ENCODE data around the gene INSIG1.

Gene INSIG1

DNA sequence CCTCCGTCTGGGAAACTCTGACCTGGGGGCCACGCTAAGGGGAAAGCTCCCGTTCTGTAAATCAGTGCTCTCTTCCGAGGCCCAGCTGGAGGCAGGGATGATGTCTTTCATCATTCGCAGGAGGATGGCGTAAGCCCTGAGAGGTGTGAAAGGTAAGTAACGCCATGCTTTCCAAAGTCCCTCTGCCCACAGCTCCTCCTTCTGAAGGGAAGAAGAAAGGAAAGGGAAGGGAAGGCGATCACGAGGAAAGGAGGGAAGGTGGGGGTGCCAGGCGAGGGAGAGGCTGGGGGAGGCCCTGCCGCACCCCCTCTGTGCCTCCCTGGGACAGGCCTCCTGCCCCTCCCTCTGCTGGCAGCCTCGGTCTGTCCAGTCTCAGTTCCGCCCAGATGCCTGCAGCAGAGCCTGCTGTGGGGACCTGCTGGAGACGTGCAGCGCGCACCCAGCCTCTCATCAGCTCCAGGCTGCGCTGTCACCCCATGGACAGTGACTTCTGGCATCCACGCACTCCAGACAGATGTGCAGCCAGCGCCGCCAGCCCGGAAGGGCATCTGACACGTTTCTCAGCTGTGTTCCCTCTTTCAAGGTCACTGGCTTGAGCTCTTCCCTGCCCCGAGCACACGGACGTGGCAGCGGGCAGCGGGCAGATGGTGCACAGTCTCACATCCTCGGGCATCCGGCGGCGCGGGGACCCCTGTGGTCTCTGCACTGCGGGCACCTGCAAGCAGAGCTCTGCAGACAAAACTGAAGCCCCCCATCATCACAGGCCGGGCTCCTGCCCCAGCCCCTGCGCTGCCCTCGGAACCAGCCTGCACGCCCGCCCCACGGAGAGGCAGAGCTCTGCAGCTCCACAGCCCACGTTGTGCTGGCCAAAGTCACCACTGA lies 60.6 kb downstream of the INSIG1 start:
- DNase-seq (ENCODE audit: low read depth) = no peak
- TF ChIP-seq, protein P1, sequence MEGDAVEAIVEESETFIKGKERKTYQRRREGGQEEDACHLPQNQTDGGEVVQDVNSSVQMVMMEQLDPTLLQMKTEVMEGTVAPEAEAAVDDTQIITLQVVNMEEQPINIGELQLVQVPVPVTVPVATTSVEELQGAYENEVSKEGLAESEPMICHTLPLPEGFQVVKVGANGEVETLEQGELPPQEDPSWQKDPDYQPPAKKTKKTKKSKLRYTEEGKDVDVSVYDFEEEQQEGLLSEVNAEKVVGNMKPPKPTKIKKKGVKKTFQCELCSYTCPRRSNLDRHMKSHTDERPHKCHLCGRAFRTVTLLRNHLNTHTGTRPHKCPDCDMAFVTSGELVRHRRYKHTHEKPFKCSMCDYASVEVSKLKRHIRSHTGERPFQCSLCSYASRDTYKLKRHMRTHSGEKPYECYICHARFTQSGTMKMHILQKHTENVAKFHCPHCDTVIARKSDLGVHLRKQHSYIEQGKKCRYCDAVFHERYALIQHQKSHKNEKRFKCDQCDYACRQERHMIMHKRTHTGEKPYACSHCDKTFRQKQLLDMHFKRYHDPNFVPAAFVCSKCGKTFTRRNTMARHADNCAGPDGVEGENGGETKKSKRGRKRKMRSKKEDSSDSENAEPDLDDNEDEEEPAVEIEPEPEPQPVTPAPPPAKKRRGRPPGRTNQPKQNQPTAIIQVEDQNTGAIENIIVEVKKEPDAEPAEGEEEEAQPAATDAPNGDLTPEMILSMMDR (IDR thresholded peaks at IDR 0.05; ENCODE audit: control insufficient read depth, insufficient read depth, low read depth, low read length, missing control alignments) = no peak
- no peak overlapping the region for H3K4me3 ChIP-seq (ENCODE audit: control insufficient read depth, low read depth, low read length)

DNA sequence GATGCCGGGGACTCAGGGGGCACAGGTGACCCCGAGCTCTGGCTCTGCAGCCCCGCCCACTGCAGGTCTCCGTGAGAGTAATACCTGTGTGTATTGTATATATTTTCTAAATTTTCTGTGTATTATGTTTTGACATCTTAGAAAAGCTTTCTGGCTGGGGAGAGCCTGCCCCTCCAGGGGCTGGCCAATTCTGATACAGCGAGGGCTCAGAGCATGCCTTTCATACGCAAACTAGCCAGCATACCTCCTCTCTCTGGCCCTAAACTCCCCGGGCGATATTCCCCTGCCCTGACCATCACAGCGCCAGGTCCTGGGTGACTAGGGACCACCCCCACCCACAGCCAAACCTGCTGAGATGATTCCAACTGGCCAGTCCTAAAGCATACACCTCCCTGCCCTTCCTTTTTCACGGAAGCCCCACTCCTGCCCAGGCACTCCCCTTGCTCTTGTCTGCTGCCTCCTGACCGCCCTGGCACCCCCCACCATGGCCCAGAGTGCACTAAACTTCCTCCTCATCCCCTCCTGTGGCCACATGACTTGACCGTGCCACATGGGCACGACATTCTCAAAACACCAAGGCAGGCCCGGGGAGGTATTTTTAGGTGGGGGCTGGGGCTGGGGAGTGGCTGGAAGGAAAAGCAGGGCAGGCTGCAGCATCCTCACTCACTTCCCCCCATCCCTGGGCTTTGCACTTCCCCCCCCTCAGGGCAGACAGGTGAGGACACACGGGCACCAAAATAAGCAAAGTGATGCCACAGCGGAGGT lies 61.5 kb downstream of the INSIG1 start:
- TF ChIP-seq, protein P1 (IDR thresholded peaks at IDR 0.05; ENCODE audit: control insufficient read depth, insufficient read depth, low read depth, low read length, missing control alignments) = no peak
- DNase-seq (ENCODE audit: low read depth) = no peak
- no peak overlapping the region for H3K4me3 ChIP-seq (ENCODE audit: control insufficient read depth, low read depth, low read length)
